Measurements from ENCODE around the gene FAM187B.

The FAM187B gene

GRCh38 chr19:35177377-35178274, 50.9 kb downstream of the FAM187B start:
- TF ChIP-seq CTCF (IDR thresholded peaks at IDR 0.05; ENCODE audit: low read depth, low read length) = no peak
- no peak overlapping the region for H3K4me3 ChIP-seq (ENCODE audit: low read depth, low read length)

- TF ChIP-seq CTCF (IDR thresholded peaks at IDR 0.05; ENCODE audit: low read depth, low read length) = no peak
- H3K4me3 ChIP-seq (ENCODE audit: low read depth, low read length) = no peak overlapping the region
Observed at GRCh38 chr19:35176181-35176570, 52.4 kb downstream of the FAM187B start.

All from WI38 (cell line).